K562 (cell line): ENCODE measurements around the gene USP12. TPM values are rescaled to one million over a fixed set of nuclear protein-coding genes. Genes with fewer than 3 reads are reported as not detected.

ENCODE experiments used
- BMI1 ChIP-seq: fragments of 150-350 bp; IDR thresholded peaks from 2 replicates; pipeline ENCODE4 v1.6.1; 2014; ENCODE audit warnings: low read length
- CBX1 ChIP-seq: sonication (generic); IDR thresholded peaks from 2 replicates; pipeline ENCODE4 v1.6.1; 2016; ENCODE audit warnings: antibody characterized with exemption, low read depth, mild to moderate bottlenecking
- DLX4 ChIP-seq: fragments of 250-450 bp; sonication (Bioruptor Pico); IDR thresholded peaks from 2 replicates; pipeline ENCODE4 v1.6.1; 2021; ENCODE audit warnings: mild to moderate bottlenecking
- ELF2 ChIP-seq: fragments of 250-450 bp; sonication (Bioruptor Pico); IDR thresholded peaks from 2 replicates; pipeline ENCODE4 v1.5.0; 2021; ENCODE audit warnings: mild to moderate bottlenecking
- ETV6 ChIP-seq, 3 experiments: fragments of 150-350 bp in 1 of 3; sonication (generic) in 1 of 3; formaldehyde crosslinking in 1 of 3; IDR thresholded peaks; 2 replicates each; pipeline versions ENCODE4 v1.6.1 to v1.8.0; 2014 to 2022; ENCODE audit warnings: borderline replicate concordance in 2 of 3, low read depth in 2 of 3, antibody characterized with exemption in 1 of 3, low read length in 1 of 3, mild to moderate bottlenecking in 1 of 3, missing genetic modification reagents in 1 of 3
- GTF3C2 ChIP-seq: IDR thresholded peaks from 3 replicates; pipeline ENCODE4 v1.6.1; 2011; ENCODE audit warnings: borderline replicate concordance, mild to moderate bottlenecking, moderate library complexity; ENCODE audit not compliant: insufficient read length; ENCODE audit errors: extremely low read depth
- JUND ChIP-seq, 2 experiments: IDR thresholded peaks; 2 replicates in 1 of 2; 3 replicates in 1 of 2; pipeline ENCODE4 v1.6.1; 2011; ENCODE audit warnings: borderline replicate concordance in 2 of 2, low read depth in 2 of 2, low read length in 2 of 2, improper control_type of control experiment in 1 of 2, missing biosample characterization in 1 of 2, missing genetic modification characterization in 1 of 2, missing genetic modification reagents in 1 of 2
- MCM7 ChIP-seq, 2 experiments: fragments of 450-650 bp; IDR thresholded peaks; 2 replicates each; pipeline ENCODE4 v1.6.1; 2016 to 2018
- MEF2A ChIP-seq: IDR thresholded peaks from 2 replicates; pipeline ENCODE4 v1.6.1; 2011; ENCODE audit warnings: low read depth, mild to moderate bottlenecking, low read length, moderate library complexity; ENCODE audit not compliant: control insufficient read depth
- NFATC3 ChIP-seq: fragments of 450-650 bp; IDR thresholded peaks from 2 replicates; pipeline ENCODE4 v1.6.1; 2017; ENCODE audit warnings: mild to moderate bottlenecking
- NR1H2 ChIP-seq: sonication (generic); formaldehyde crosslinking; IDR thresholded peaks from 2 replicates; pipeline ENCODE4 v1.4.0; 2020; ENCODE audit warnings: mild to moderate bottlenecking, missing genetic modification reagents
- NUFIP1 ChIP-seq: fragments of 450-650 bp; IDR thresholded peaks from 2 replicates; pipeline ENCODE4 v1.6.1; 2018; ENCODE audit not compliant: partially characterized antibody
- POLR2G ChIP-seq: fragments of 200-400 bp; formaldehyde crosslinking; IDR thresholded peaks from 2 replicates; pipeline ENCODE4 v1.6.1; 2017; ENCODE audit warnings: low read depth, mild to moderate bottlenecking, antibody characterized with exemption, low read length, moderate library complexity
- PRMT5 ChIP-seq: sonication (generic); formaldehyde crosslinking; IDR thresholded peaks from 2 replicates; pipeline ENCODE4 v1.5.0; 2020; ENCODE audit warnings: missing genetic modification reagents
- PTRF ChIP-seq: fragments of 450-650 bp; IDR thresholded peaks from 2 replicates; pipeline ENCODE4 v1.6.1; 2016; ENCODE audit warnings: mild to moderate bottlenecking, missing genetic modification characterization, missing compliant biosample characterization
- SMARCB1 ChIP-seq: IDR thresholded peaks from 2 replicates; pipeline ENCODE4 v1.6.1; 2011; ENCODE audit warnings: improper control_type of control experiment, low read depth; ENCODE audit not compliant: insufficient read length
- SMC3 ChIP-seq: conservative IDR thresholded peaks from 2 replicates; pipeline ENCODE4 v1.6.1; 2011; ENCODE audit warnings: low read depth, low read length, improper control_type of control experiment; ENCODE audit not compliant: insufficient read depth
- TARDBP ChIP-seq: fragments of 450-650 bp; IDR thresholded peaks from 2 replicates; pipeline ENCODE4 v1.6.1; 2016
- TEAD4 ChIP-seq, 2 experiments: sonication (generic) in 1 of 2; formaldehyde crosslinking in 1 of 2; IDR thresholded peaks; 2 replicates each; pipeline versions ENCODE4 v1.6.1 to v1.8.0; 2012 to 2022; ENCODE audit warnings: borderline replicate concordance in 1 of 2, inconsistent platforms in 1 of 2, low read length in 1 of 2, mild to moderate bottlenecking in 1 of 2, missing genetic modification reagents in 1 of 2
- THAP12 ChIP-seq: fragments of 250-450 bp; sonication (Bioruptor Pico); IDR thresholded peaks from 2 replicates; pipeline ENCODE4 v1.9.0; 2021; ENCODE audit warnings: mild to moderate bottlenecking, inconsistent platforms
- ZBTB1 ChIP-seq: sonication (generic); formaldehyde crosslinking; IDR thresholded peaks from 2 replicates; pipeline ENCODE4 v1.8.1; 2023; ENCODE audit warnings: missing genetic modification reagents, low read depth, mild to moderate bottlenecking, borderline replicate concordance
- ZNF311 ChIP-seq: fragments of 250-450 bp; sonication (Bioruptor Pico); IDR thresholded peaks from 2 replicates; pipeline ENCODE4 v1.4.0; 2020; ENCODE audit warnings: mild to moderate bottlenecking, moderate library complexity
- polyA plus RNA-seq, 8 experiments: library from polyadenylated mRNA; depleted of rRNA in 4 of 8; stranded (reverse) in 5 of 8; unstranded in 3 of 8; fragments of >200 nt; fragmentation: Nextera tagmentation in 2 of 8; fragmentation: Illumina TruSeq in 1 of 8; extraction: Ambion mirVana in 2 of 8; extraction: Trizol in 1 of 8; gene quantifications; 2 replicates each; pipeline versions ENCODE4 v1.2.1 to v1.2.3, GENCODE V29; 2011 to 2014; ENCODE audit warnings: inconsistent platforms in 1 of 8, missing spikeins in 1 of 8
- total RNA-seq, 7 experiments: library from RNA; depleted of rRNA in 6 of 7; stranded (reverse); fragments of >200 nt in 6 of 7; fragmentation: Illumina TruSeq in 2 of 7; extraction: Trizol in 2 of 7; gene quantifications; 2 replicates each; pipeline versions ENCODE4 v1.2.1 to v1.2.3, GENCODE V29; 2011 to 2021; ENCODE audit warnings: low replicate concordance in 1 of 7

Gene USP12
- total and polyA plus RNA-seq, 9 of the 15 experiments (the other 6 are each of a cell fraction or from before 2014, with no cell fraction given): 1.8 to 20.5 (median 13.3) TPM

GRCh38 chr13:27171827-27172494 lies 350 bp upstream of the USP12 start (continued):
- TF ChIP-seq GTF3C2: no peak
- no peak for TF ChIP-seq NFATC3
- TF ChIP-seq MEF2A: no peak
- no peak for TF ChIP-seq CBX1
- no peak for TF ChIP-seq BMI1
- TF ChIP-seq MCM7 (IDR thresholded peaks at IDR 0.05): no peak
- TF ChIP-seq NR1H2: no peak
- TF ChIP-seq TEAD4 (IDR thresholded peaks at IDR 0.05; ENCODE audit: low read length): peak; percentile 80
- no peak for TF ChIP-seq TEAD4 (CRISPR knock-in tag; IDR thresholded peaks at IDR 0.05; ENCODE audit: borderline replicate concordance)
- peak; percentile 49 for TF ChIP-seq JUND (IDR thresholded peaks at IDR 0.05; ENCODE audit: borderline replicate concordance, low read depth, low read length)
- peak; percentile 54; the same call in 1 of the 3 replicates for TF ChIP-seq JUND (tag; IDR thresholded peaks at IDR 0.05; ENCODE audit: borderline replicate concordance, low read depth, low read length)
- TF ChIP-seq TARDBP: no peak
- no peak for TF ChIP-seq THAP12 (CRISPR knock-in tag)
- TF ChIP-seq PTRF (tag): no peak
- no peak for TF ChIP-seq SMC3
- TF ChIP-seq SMARCB1: no peak
- no peak for TF ChIP-seq DLX4
- TF ChIP-seq ZBTB1 (CRISPR knock-in tag): peak; percentile 42; the same call in 1 of the 2 replicates
- TF ChIP-seq NUFIP1: no peak
- no peak for TF ChIP-seq PRMT5 (CRISPR knock-in tag)
- no peak for TF ChIP-seq ELF2 (CRISPR knock-in tag)
- TF ChIP-seq ZNF311 (CRISPR knock-in tag): no peak
- no peak for TF ChIP-seq ETV6 (IDR thresholded peaks at IDR 0.05; ENCODE audit: borderline replicate concordance in 1 of 2, low read depth in 2 of 2, low read length in 1 of 2)
- no peak for TF ChIP-seq ETV6 (CRISPR knock-in tag; IDR thresholded peaks at IDR 0.05; ENCODE audit: borderline replicate concordance)
- peak; percentile 83 for TF ChIP-seq POLR2G
